Type B pancreatic cell (in vitro differentiated cells): ENCODE data around the gene TOR4A. TPM values are rescaled to one million over a fixed set of nuclear protein-coding genes. Genes with fewer than 3 reads are reported as not detected.

Source experiments
- DNase-seq: peaks from one replicate; pipeline ENCODE4 v3.0.0; 2021; ENCODE audit warnings: mixed read lengths; ENCODE audit not compliant: unreplicated experiment; ENCODE audit errors: extremely low spot score
- H3K27ac Mint-ChIP-seq: 2 replicates; pipeline ENCODE4 v1.8.0; 2021; ENCODE audit warnings: mild to moderate bottlenecking, mixed read lengths
- H3K27me3 Mint-ChIP-seq: 2 replicates; pipeline ENCODE4 v1.8.0; 2021; ENCODE audit warnings: mixed read lengths
- H3K36me3 Mint-ChIP-seq: 2 replicates; pipeline ENCODE4 v1.8.0; 2021; ENCODE audit warnings: mixed read lengths
- H3K4me1 Mint-ChIP-seq: one replicate; pipeline ENCODE4 v1.8.0; 2021; ENCODE audit warnings: mixed read lengths; ENCODE audit not compliant: unreplicated experiment
- H3K4me3 Mint-ChIP-seq: 2 replicates; pipeline ENCODE4 v1.8.0; 2021; ENCODE audit warnings: mild to moderate bottlenecking, mixed read lengths
- H3K9me3 Mint-ChIP-seq: 2 replicates; pipeline ENCODE4 v1.8.0; 2021; ENCODE audit warnings: mixed read lengths
- CTCF ChIP-seq: fragments of 200-600 bp; sonication (generic); conservative IDR thresholded peaks from 2 replicates; pipeline ENCODE4 v1.5.0; 2021; ENCODE audit warnings: antibody characterized with exemption, mild to moderate bottlenecking
- total RNA-seq: library from RNA; stranded (reverse); gene quantifications from 2 replicates; pipeline ENCODE4 v1.2.1, GENCODE V29; 2021; ENCODE audit warnings: low replicate concordance

The TOR4A gene
- total RNA-seq, 1 donor from 2014 or later = 4.5 TPM

GRCh38 chr9:137278061-137278701, 655 bp downstream of the TOR4A start:
- no peaks in the 10 kb centered on the region for H3K9me3 Mint-ChIP-seq
- no peak for TF ChIP-seq CTCF
- no peak overlapping the region for H3K4me3 Mint-ChIP-seq
- no peak overlapping the region for H3K27ac Mint-ChIP-seq
- peaks cover 14% of the 10 kb centered on the region for H3K27me3 Mint-ChIP-seq
- H3K36me3 Mint-ChIP-seq = no peaks in the 10 kb centered on the region
- peak; percentile 70 for DNase-seq
- peaks cover 17% of the 10 kb centered on the region for H3K4me1 Mint-ChIP-seq

- no peak overlapping the region for H3K27ac Mint-ChIP-seq
- TF ChIP-seq CTCF = no peak
- H3K4me3 Mint-ChIP-seq = no peak overlapping the region
- DNase-seq = peak; percentile 66
- H3K27me3 Mint-ChIP-seq = peaks cover 19% of the 10 kb centered on the region
- H3K9me3 Mint-ChIP-seq = no peaks in the 10 kb centered on the region
- peaks cover 17% of the 10 kb centered on the region for H3K4me1 Mint-ChIP-seq
- H3K36me3 Mint-ChIP-seq = no peaks in the 10 kb centered on the region
Observed at GRCh38 chr9:137278721-137279711, 1.5 kb downstream of the TOR4A start.

GRCh38 chr9:137279741-137280473, 2.4 kb downstream of the TOR4A start:
- DNase-seq = peak; percentile 68
- H3K27ac Mint-ChIP-seq = no peak overlapping the region
- H3K4me3 Mint-ChIP-seq = no peak overlapping the region
- no peaks in the 10 kb centered on the region for H3K36me3 Mint-ChIP-seq
- H3K27me3 Mint-ChIP-seq = peaks cover 19% of the 10 kb centered on the region
- H3K9me3 Mint-ChIP-seq = no peaks in the 10 kb centered on the region
- no peak for TF ChIP-seq CTCF
- H3K4me1 Mint-ChIP-seq = peaks cover 13% of the 10 kb centered on the region

GRCh38 chr9:137280474-137281344, 3.2 kb downstream of the TOR4A start:
- Mint-ChIP-seq H3K27ac (no peak overlapping the region), H3K27me3 (peaks cover 19% of the 10 kb centered on the region), H3K9me3 (no peaks in the 10 kb centered on the region), H3K4me3 (no peak overlapping the region), H3K36me3 (no peaks in the 10 kb centered on the region), H3K4me1 (peaks cover 7% of the 10 kb centered on the region)
- TF ChIP-seq CTCF = peak; percentile 71
- DNase-seq = peak; percentile 71
